HG03060 (cell line): ENCODE measurements around the gene GRM5.
"Not testable (repeated sequence)": the region's sequence is repeated elsewhere in the genome, so short reads cannot be mapped to it uniquely, and the experiment has no call there.

Experiments
- ATAC-seq: cut with Tn5 transposase; IDR thresholded peaks from one replicate; pipeline ENCODE4 v1.9.1; 2021; ENCODE audit warnings: low read depth, moderate number of reproducible peaks; ENCODE audit not compliant: unreplicated experiment

Gene GRM5

DNA sequence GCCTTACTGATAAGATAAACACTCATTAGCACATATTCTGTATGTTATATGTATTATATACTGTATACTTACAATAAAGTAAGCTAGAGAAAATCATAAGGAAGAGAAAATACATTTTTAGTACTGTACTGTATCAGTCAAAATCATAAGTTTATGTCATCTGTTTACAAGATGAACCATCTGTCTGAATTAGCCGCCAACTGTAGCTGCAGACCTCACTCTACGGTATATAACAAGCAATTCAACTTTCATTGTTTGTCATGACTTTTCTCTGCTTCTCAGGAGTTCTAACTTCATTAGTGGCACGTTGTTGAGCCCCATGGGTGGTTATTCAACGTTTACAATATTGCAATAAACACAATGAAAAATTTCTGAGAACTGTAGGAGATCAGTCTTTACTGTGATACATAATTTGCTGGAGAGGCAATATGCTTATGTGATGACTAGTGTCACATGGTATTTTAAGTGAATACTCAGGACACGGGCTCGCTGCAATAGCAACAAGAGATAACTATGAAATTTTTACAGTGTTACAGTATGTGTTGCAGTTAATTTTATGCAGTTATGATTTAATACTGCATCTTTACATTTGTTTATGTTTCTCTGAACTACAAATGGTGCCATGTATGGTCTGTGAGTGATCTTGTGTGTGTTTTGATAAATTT, 596.1 kb downstream of the GRM5 start:
- ATAC-seq: no peak

DNA sequence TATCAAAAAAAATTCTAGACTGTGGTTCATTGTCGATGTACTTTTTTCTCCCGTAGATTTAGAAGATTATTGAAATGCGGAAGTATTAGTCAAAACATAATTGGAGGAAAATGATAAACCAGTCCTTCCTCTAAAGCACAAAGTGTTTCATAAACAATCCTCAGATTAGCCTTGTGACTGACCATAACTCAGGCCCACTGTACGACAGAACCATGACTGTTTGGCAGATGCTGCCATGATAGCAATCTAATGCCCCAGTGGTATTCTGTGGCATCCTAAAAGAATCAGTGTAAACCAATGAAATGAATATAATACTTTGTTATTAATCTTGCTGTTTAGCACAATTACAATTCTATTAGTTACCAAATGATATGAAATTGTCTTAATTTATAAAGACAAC, 601.3 kb downstream of the GRM5 start:
- ATAC-seq: no peak

DNA sequence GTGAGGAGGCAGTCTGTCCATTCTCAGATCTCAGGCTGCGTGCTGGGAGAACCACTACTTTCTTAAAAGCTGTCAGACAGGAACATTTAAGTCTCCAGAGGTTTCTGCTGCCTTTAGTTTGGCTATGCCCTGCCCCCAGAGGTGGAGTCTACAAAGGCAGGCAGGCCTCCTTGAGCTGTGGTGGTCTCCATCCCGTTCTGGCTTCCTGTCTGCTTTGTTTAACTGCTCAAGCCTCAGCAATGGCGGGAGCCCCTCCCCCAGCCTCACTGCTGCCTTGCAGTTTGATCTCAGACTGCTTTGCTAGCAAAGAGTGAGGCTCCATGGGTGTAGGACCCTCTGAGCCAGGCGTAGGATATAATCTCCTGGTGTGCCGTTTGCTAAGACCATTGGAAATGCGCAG, 602.5 kb downstream of the GRM5 start:
- ATAC-seq: not testable (repeated sequence)

DNA sequence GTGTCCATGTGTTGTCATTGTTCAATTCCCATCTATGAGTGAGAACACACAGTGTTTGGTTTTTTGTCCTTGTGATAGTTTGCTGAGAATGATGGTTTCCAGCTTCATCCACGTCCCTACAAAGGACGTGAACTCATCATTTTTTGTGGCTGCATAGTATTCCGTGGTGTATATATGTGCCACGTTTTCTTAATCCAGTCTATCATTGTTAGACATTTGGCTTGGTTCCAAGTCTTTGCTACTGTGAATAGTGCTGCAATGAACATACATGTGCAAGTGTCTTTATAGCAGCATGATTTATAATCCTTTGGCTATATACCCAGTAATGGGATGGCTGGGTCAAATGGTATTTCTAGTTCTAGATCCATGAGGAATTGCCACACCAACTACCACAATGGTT, 607.7 kb downstream of the GRM5 start:
- not testable (repeated sequence) for ATAC-seq

DNA sequence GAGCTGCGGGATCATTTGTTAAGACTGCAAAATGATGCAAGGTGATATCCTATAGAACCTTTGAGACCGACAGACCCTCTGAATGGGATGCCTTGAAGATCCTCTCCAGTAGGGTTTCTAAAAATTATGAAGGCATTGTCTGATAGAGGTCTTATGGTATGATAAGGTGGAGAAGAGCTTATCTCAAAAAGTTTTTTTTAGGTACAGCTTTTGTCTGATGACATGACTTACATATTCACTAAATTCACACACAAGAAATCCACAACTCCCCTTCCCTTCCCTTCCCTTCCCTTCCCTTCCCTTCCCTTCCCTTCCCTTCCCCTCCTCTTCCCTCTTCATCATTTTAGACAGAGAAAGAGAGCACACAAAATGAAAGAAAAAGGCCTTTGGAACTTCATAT, 609.8 kb downstream of the GRM5 start:
- no peak for ATAC-seq

DNA sequence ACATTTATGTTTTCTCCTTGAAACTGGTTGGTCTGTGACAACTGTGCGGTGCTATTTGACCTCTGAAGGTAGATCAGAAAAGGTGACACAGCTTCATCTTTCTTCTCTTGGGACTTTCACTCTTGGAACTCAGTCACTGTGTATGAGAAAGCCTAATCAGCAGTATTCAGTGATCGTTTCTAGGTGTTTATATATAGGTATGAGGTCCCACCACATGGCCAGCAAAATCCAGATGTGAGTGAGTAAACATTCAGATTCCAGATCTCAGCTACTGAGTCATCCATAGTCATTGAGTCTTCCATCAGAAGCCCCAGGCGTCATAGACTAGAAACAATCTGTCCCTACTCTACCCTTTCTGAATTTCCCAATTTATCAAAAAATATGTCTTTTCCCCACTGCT, 610.9 kb downstream of the GRM5 start:
- ATAC-seq: no peak
